GM19043 (cell line): ENCODE data around the gene RNF141.

Source experiments
- ATAC-seq: cut with Tn5 transposase; IDR thresholded peaks from one replicate; pipeline ENCODE4 v1.9.1; 2021; ENCODE audit warnings: low read depth; ENCODE audit not compliant: unreplicated experiment

RNF141 gene

DNA sequence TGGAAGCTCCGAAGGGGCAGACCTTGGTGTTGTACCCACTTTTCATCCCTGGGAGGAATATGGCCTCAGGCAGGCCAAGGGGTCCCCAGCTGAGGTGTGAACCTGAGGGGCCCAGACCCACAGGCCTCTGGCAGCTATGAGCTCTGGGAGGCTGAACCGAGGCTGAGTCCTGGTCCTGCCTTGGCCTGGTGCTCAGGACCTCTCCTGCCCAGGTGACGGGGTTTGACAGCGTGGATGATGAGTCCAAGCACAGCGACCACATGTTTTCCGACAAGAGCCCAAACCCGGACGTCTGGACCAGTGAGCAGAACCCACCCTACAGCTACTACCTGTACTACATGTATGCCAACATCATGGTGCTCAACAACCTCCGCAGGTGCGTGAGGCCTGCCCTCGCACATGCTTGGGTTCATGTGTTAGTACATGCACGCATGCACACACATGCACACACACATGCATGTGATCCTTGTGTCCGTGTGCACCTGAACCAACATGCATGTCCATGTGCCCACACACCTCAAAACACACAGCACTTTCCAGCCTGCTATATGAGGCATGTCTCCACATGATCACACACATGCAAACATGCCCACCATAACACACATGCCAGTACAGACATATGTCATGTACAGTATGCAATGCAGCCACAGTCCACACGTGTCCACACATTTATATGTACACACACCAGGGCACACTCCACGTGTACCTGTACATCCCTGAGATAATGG is 40.9 kb downstream of the RNF141 start:
- ATAC-seq, result no peak

DNA sequence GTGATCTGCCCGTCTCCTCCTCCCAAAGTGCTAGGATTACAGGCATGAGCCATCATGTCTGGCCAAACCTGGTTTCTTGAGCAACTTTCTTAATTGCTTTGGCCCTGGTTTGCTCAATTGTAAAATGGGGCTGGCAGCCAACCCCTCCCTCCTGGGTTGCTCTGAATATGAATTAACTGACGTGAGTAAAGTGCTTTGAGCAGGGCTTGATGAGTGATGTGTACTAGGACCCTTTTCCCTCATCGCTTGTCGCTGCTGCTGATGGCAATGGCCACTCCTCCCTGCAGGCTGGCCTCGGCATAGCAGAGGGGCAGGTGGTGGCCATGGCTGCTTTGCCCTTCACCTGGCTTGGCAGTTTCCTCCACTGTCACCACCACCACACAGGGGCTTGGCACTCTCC is 41.5 kb downstream of the RNF141 start:
- no peak for ATAC-seq

DNA sequence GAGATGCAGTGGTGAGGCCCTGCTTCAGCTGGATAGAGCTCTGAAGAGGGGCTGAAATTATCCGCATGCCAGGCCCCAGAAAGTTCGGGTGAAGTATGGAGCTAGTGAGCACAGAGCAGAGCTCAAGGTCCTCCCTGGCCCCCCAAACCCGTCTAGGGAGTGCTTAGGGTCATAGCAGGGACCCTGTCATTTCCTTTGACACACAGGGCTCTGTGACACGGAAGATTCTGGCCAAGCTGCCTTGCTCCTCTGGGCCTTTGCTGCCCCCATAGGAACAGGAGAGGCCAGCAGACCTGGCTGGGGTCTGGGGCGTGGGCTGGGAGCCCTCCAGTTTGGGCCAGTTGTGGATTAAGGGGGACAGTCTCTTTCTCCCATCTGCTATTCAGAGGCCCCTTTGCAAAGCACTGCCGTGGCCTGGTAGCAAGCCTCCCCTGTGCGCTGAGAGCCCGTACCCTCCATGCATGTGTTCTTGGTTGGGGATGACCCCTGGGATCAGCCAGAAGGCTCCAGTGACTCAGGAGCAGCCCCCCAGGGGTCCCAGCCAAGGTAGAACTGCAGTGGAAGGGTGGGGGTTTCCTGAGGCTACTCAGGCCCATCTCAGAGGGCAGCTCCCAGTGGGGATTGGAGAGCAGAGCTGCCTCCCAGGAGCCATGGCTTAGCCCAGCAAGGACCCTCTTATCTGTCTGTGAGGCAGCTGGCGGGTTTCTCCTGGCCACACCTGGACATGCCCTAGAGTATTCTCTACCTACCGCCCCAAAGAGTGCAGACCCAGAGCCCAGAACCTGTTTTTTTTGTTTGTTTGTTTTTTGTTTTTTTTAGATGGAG is 42.3 kb downstream of the RNF141 start:
- no peak for ATAC-seq

DNA sequence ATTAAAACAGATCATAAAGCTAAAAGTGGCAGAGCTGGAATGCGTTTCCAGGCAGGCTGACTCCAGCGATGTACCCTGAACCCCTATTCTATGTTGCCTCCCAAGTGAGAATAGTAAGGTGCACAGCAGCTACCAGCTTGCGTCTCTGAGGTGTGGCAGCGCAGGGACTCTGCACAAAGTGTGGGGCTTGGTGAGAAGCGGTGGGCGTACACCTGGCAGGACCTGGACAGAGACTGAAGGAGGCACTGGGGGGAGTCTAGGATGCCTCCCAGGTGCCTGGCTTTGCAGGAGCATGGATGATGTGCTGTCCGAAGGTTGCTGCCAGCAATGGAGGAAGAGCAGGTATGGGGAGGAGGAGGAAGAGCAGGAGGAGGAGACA is 43.0 kb downstream of the RNF141 start:
- ATAC-seq, result no peak

DNA sequence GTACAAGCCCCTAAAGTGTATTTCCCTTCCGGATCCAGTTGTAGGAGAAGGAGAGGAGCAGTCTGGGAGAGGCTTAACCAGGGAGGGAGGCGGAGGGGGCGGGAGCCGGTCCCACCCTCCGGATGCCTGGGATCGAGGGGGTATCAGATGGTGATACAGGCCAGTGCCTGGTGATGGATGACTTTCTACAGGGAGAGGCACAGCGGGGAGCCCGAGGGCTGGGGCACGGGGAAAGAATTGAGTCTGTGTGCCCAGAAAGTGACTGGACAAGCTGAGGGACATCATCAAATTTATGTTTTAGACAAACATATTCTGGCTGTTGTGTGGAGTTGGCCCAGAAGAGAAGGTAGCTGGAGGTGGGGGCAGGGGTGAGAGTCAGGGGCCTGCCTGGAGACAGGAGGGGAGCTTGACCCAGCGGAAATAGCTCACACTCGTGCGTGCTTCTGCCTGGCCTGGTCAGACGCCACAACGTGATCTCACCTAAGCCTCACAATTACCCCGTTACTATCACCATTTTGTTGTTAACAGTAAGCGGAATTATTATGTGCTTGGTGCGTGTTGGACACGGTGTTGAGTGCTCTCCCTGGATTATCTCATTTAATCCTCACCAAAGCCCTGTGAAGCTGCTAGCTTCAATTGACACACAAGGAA is 43.5 kb downstream of the RNF141 start:
- no peak for ATAC-seq

DNA sequence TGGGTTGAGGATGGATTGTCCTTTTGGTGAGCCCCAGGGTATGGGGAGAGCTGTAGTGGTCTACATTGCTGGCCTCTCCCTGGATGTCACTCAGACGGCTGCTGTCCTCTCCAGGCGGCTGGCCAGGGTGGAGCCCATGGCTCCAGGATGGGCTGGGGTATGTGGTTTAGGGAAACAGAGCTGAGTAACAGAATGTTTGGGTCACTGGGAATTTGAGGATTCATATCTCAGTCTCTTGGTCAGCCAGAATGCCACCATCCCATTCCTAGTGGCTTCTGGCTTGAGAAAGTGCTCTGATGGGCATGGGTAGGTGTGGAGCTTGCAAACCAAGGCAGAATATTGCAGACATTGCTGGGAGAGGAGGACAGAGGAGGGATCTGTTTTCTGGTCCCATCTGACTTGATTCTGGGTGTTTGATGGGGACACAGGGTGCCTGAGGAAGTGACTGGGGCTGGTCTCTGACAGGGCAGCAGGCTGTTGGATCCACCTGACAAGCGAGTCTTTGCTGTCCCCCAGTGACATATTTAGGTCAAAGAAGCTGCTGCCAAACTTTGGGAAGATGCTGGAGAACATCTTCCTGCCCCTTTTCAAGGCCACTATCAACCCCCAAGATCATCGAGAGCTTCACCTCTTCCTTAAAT is 44.6 kb downstream of the RNF141 start:
- ATAC-seq, result no peak

DNA sequence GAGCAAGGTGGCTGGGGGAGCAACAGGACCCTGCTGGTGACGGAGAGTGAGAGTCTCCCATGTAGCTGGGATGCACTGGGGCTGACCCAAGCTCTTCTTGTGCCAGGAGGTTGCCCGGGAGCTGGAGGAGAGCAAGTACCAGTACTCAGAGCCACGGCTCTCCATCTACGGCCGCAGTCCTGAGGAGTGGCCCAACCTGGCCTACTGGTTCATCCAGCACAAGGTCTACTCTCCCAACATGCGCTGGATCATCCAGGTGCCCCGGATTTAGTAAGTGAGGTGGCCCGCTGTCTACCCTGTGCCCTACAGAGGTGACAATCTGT is 45.6 kb downstream of the RNF141 start:
- no peak for ATAC-seq

DNA sequence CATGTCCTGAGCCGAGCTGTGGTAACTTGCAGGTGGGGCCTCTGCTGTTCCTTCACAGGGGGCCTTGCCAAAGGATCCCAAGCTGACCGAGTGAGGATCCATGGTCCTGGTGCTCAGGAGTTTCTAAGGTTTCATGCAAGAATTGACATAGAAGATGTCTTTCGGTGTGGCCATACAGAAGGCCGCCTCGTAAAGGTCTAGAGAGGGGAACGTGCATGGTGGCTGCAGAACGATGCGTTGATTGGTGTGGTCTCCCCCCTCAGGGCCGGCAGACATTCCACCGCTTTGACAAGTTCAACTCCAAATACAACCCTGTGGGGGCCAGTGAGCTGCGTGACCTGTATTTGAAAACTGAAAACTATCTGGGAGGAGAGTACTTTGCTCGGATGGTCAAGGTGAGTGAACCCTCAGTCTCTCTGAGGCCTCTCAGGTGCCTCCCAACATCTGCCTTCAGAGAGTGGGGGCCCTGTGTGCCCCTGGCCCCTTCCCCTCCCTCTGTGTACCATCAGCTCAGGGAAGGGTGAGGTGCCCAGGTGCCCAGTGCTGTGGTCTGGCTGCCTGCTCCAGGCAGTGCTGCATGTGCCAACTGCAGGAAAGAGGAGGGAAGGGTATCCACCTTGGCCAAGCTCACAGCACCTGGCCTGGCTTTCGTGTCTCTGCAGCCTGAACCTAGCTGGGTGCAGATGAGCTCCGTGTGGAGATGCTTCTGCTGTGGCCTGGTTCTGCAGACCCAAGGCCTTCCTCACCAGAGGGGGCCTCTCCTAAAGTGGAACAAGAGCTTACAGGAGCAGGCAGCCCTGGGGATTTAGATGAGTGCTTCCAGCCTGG is 46.1 kb downstream of the RNF141 start:
- no peak for ATAC-seq

DNA sequence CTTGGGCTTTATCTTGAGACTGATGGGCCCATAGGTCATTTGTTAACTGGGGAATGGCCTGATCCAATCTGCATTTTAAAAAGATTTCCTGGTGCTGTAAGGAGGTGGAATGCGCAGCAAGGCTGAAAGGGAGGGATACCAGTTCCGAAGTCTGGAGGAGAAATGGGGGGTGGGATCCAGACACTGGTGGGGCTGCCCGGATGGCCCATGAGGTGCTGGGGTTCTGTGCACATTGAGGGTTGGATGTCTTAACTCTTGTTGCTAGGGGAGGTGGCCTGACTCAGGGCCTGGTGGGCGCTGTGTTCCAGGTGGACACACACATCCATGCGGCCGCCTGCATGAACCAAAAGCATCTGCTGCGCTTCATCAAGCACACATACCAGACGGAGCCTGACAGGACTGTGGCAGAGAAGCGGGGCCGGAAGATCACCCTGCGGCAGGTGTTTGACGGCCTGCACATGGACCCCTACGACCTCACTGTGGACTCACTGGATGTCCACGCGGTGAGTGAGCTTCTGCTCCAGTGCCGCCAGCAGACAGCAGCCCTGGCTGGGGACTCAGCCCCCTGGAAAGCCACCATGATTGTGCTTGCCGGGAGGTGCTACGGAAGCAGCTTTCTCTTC is 47.8 kb downstream of the RNF141 start:
- ATAC-seq, result no peak

DNA sequence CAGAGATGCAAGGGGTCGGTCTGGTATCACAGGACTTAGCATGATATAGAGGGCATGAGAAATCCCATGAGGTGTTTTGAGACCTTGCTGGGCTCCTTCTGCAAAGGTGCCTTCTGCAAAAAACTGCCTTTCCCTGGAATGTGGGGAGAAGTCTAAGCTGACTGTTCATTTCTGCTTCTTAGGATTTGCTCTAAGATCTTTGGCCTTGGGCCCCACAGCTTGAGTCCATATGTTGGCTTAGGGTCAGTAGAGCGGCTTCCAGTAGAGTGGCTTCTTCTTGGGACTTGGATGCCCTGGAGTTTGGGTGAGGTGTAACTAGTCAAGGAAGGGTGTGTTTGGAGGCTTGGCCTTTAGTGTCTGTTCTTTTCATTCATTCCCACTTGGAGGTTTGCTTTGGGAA is 48.9 kb downstream of the RNF141 start:
- ATAC-seq, result no peak

DNA sequence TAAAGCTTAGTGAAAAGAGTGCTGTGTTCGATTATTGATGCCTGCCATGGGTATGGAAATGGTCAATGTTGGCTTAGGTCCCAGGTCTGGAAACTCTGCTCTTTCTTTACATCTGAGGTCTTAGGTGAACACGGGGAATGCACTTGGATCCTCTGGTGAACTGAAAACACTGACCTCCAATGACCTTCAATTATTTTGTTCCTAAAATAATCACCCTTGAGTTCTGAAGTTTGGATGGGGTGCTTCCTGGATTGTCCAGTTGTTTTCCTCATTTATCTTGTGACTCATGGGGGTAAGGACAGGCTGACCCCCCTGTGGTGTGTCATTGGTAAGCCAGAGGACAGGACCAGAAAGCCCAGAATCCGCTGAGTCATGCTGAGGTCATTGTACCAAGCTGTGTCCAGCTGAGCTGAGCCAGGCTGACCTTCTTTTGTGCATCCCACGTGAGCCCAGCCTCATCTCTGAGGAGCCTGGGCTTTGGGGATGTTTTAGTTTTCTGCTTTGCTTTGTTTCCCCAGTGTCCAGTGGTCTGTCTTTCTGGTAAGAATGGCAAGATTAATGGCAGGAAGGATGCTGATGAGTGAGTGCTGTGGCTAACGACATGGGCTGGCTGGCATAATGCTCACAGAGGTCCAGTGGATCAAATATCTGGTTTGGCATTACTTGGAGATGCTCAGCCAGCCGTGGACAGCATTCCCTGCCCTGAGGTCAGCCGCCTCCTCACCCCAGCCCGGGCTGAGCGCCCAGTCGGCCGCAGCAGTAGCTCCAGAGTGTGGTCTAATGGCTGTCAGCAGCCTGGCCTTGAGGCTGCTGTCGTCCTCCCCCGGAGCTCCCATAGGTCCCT is 50.4 kb downstream of the RNF141 start:
- ATAC-seq, result no peak

DNA sequence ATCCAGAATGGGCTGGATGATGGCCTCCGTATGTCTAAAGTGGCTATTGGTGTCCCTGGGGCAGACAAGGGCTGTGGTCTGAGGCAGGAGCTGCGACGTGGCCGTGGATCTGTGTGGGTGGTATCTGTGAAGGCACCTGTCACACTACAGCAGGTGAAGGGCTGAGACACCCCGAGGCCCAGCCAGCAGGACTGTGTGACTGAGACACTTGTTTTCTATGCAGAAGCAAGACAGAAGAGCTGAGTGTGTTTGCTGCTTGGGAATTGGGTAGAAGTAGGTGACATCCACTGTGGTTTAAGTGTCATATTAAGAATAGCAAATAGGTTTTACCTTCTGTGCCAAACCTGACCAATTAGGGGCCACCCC is 51.0 kb downstream of the RNF141 start:
- no peak for ATAC-seq

DNA sequence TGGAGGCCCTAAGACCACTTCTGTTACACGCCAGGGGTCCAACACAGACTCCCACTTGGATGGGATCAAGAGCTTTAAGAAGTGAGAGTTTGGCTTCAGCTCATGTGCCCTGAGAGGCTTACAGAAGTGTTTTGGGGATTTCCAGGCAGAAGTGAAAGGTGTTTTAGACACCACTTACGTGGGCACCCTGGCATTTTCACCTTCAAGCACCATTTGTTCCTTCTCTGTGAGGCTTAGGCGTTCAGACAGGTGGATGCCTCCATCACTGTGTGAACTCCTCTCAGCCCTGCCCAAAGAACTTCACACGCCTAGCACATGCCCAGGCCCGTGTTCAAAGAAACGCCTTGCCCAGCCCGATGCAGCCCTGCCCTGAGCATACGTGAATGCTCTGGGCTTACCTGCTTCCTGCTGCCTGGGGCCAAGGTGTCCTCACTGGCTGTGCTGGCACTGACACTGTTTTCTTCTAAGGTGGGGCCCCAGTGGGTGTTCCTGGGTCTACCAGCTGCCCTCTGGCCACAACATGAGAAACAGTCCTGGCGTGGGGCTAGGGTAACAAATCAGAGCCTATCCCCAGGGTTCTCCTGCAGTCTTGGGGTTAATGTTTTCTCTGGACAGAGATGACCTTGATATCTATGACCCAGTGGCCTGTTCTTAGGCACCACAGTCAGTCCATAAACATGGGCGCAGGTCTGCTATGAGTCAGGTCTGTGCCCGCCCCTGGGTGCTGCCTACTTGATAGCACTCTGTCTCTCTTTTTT is 51.9 kb downstream of the RNF141 start:
- ATAC-seq, result no peak

DNA sequence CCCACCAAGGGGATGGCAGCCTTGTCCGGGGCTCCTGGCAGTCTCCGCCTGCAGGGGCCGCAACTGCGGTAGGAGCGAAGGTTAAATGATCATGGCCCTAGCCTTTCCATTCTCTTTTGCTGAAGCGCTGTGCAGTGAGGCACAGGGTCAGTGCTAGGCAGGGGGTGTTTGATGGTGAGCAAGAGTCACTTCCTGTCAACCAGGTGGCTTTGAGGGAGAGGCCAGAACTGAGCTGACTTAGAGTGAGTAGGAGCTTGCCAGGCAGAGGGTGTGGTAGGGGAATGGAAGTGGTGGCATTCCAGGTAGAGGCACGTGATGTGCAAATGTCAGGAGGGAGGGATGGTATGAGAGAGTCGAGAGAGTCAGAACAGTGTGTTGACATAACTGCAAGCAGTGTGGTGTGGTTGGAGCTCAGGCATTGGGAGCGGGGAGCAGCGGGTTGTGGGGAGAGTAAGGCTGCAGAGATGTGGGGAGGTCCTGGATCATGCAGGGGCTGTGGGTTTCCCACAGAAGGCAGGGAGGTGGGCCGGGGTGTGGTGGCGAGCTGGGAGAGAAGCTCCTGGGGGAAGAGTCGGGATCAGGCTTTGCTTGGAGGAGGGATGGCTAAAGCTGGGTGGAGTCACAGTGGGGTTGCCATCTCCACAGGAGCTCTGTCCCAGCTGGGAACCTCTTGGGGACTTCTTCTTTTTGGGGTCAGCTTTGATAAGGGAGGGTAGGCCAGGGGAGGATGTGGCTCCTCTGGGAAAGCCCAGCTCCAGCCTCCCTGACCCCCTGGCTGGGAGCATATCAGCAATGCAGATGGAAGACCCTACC is 52.7 kb downstream of the RNF141 start:
- no peak for ATAC-seq

DNA sequence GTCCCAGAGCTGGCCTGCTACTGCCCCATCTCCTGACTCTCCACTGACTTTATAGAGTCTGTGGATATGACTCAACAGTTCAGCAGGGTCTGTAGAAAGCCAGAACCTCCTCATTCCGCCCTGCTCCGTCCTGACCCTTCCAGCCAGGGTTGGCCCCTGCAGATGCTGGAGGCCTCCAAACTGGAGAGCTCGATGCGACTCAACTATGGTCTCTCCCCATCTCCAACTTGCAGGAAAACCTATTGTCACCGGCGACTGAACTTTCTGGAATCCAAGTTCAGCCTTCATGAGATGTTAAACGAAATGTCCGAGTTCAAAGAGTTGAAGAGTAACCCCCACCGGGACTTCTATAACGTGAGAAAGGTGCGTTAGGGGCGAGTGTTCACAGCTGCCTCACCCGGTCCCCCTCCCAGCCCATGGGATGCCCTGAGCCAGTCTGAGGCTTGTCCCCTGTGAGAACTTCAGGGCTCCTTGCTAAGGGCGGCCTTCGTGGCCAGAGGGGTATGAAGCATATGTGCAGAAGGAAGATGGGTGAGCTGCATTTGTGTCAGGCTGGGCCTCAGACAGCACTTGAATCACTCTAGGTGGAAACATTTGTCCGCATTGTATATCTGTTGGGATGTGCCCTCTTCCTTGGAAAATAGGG is 53.9 kb downstream of the RNF141 start:
- ATAC-seq, result no peak

DNA sequence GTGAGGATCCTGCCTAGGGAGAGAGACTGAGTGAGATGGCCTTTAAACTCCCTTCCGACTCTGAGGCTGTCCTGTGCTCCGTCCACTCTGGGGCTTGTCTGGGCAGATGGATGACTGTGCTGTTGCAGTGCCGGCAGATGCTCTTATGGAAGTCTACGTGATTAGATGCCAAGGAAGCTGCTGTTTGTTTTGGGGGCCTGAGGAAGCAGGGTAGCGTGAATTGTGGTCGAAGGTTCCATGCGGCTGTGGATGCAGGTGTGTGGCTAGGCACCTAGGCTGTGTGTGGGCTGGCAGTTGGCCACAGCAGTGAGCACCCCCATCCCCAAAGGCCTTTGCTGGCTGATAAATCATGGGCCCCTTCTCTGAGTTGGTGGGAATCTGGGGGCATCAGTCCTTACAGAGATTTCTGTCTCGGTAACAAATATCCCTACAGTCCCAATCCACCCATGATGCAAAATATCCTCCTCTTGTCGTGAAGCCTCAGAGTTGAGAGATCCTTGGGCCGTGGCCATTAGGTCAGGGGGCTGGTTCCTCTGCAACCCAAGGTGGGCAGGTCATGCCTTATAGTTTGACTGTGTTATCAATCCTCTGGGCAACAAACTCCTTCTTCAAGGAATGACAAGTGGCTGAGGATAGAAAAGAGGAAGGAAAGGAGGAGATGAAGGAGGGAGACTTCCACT is 54.7 kb downstream of the RNF141 start:
- ATAC-seq, result no peak

DNA sequence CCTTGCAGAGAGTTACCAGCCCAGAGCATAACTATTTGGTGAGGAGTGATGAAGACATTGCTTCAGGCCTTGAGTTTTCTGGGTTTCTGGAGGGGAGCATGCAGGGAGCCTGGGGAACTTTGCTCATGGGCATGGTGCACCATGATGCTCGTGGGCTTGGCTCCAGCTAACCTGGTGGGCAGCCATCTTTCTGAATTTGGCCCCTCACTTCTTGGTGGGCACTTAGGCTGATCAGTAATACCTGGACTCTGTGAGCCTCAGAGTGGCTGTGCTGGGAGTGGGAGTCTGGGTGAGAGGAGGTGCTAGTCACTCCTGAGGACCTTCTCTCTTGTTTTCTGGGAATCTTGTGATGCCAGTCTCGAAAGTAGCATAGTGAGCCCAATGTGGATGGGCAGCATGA is 55.3 kb downstream of the RNF141 start:
- no peak for ATAC-seq
